DOHH2 (cell line): ENCODE results near the gene TUBB2B.
"Not testable (repeated sequence)": the region's sequence is repeated elsewhere in the genome, so short reads cannot be mapped to it uniquely, and the experiment has no call there.

ENCODE experiments used
- H3F3A ChIP-seq: fragments of 200-600 bp; sonication (generic), shearing (Covaris generic); 2 replicates; pipeline ENCODE4 v1.6.0; 2016; ENCODE audit warnings: antibody characterized with exemption, mild to moderate bottlenecking; ENCODE audit not compliant: control insufficient read depth, insufficient read depth
- H3K27ac ChIP-seq: fragments of 200-600 bp; sonication (generic); 2 replicates; pipeline ENCODE4 v1.5.1; 2014; ENCODE audit warnings: low read depth, mild to moderate bottlenecking, low read length, moderate library complexity
- H3K27me3 ChIP-seq: fragments of 200-600 bp; sonication (generic); 2 replicates; pipeline ENCODE4 v1.6.1; 2014; ENCODE audit warnings: mild to moderate bottlenecking, low read length, mixed read lengths; ENCODE audit not compliant: control insufficient read depth
- H3K36me3 ChIP-seq: fragments of 200-600 bp; sonication (generic); 2 replicates; pipeline ENCODE4 v1.6.1; 2014; ENCODE audit warnings: mild to moderate bottlenecking, low read length, moderate library complexity, mixed read lengths; ENCODE audit not compliant: control insufficient read depth
- H3K4me1 ChIP-seq: fragments of 200-600 bp; sonication (generic); 2 replicates; pipeline ENCODE4 v1.6.1; 2014; ENCODE audit warnings: mild to moderate bottlenecking, low read length, mixed read lengths; ENCODE audit not compliant: control insufficient read depth
- H3K4me2 ChIP-seq: fragments of 200-600 bp; sonication (generic); 2 replicates; pipeline ENCODE4 v1.6.0; 2014; ENCODE audit warnings: mild to moderate bottlenecking, low read length, moderate library complexity
- H3K4me3 ChIP-seq: fragments of 200-600 bp; sonication (generic); 2 replicates; pipeline ENCODE4 v1.5.1; 2014; ENCODE audit warnings: mild to moderate bottlenecking, low read length, mixed read lengths
- H3K79me2 ChIP-seq: fragments of 200-600 bp; sonication (generic); 2 replicates; pipeline ENCODE4 v1.6.1; 2014; ENCODE audit warnings: mild to moderate bottlenecking, low read length, mixed read lengths; ENCODE audit not compliant: control insufficient read depth
- H3K9me2 ChIP-seq: fragments of 200-600 bp; sonication (generic); replicated peaks from 2 replicates; pipeline ENCODE4 v1.6.1; 2014; ENCODE audit warnings: mild to moderate bottlenecking, low read length, mixed read lengths; ENCODE audit not compliant: control insufficient read depth
- H3K9me3 ChIP-seq: fragments of 200-600 bp; sonication (generic); 2 replicates; pipeline ENCODE4 v1.6.1; 2014; ENCODE audit warnings: antibody characterized with exemption, low read length, mixed read lengths; ENCODE audit not compliant: control insufficient read depth, insufficient read depth
- H4K20me1 ChIP-seq: fragments of 200-600 bp; sonication (generic); 2 replicates; pipeline ENCODE4 v1.6.0; 2014; ENCODE audit warnings: low read depth, mild to moderate bottlenecking, antibody characterized with exemption, low read length, moderate library complexity; ENCODE audit not compliant: control insufficient read depth, insufficient read depth
- EZH2phosphoT487 ChIP-seq: fragments of 200-600 bp; sonication (generic); IDR thresholded peaks from 2 replicates; pipeline ENCODE4 v1.6.1; 2017; ENCODE audit warnings: borderline replicate concordance, mild to moderate bottlenecking, antibody characterized with exemption, low read length, moderate library complexity, mixed read lengths
- TF ChIP-seq, protein P1 (sequence below): fragments of 200-600 bp; sonication (generic); IDR thresholded peaks from one replicate; pipeline ENCODE4 v1.5.1; 2014; ENCODE audit warnings: antibody characterized with exemption, mild to moderate bottlenecking, low read depth, low read length; ENCODE audit not compliant: poor library complexity, severe bottlenecking

TUBB2B gene

DNA sequence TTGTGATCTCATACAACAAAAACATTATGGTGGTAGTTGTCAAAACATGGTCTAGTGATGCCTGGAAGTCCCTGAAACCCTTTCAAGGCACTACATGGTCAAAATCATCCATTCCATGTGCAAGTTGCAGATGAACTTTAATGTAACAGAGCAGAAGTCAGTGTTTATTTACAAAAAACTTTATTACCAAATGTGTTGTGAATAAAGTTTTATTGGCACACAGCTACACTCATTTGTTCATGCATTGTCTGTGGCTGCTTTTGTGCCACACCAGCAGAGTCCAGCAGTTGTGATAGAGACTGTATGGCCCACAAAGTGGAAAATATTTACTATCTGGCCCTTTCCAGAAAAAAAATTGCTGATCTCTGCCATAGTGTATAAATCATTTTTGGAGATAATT lies 26.8 kb downstream of the TUBB2B start:
- H3K27me3 ChIP-seq, result no peaks in the 10 kb centered on the region
- no peaks in the 10 kb centered on the region for H3K36me3 ChIP-seq
- H3K79me2 ChIP-seq, result no peaks in the 10 kb centered on the region
- H3K4me1 ChIP-seq, result peaks cover 39% of the 10 kb centered on the region
- H3K4me3 ChIP-seq, result no peak overlapping the region
- no peaks in the 10 kb centered on the region for H4K20me1 ChIP-seq
- peaks cover 3% of the 10 kb centered on the region; the same call in 1 of the 2 replicates for H3K9me3 ChIP-seq
- no peak overlapping the region for H3K4me2 ChIP-seq
- H3K27ac ChIP-seq, result no peak overlapping the region
- TF ChIP-seq, protein P1, sequence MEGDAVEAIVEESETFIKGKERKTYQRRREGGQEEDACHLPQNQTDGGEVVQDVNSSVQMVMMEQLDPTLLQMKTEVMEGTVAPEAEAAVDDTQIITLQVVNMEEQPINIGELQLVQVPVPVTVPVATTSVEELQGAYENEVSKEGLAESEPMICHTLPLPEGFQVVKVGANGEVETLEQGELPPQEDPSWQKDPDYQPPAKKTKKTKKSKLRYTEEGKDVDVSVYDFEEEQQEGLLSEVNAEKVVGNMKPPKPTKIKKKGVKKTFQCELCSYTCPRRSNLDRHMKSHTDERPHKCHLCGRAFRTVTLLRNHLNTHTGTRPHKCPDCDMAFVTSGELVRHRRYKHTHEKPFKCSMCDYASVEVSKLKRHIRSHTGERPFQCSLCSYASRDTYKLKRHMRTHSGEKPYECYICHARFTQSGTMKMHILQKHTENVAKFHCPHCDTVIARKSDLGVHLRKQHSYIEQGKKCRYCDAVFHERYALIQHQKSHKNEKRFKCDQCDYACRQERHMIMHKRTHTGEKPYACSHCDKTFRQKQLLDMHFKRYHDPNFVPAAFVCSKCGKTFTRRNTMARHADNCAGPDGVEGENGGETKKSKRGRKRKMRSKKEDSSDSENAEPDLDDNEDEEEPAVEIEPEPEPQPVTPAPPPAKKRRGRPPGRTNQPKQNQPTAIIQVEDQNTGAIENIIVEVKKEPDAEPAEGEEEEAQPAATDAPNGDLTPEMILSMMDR, result no peak
- no peak for TF ChIP-seq EZH2phosphoT487
- no peaks in the 10 kb centered on the region for H3K9me2 ChIP-seq
- H3F3A ChIP-seq, result peaks cover 19% of the 10 kb centered on the region

DNA sequence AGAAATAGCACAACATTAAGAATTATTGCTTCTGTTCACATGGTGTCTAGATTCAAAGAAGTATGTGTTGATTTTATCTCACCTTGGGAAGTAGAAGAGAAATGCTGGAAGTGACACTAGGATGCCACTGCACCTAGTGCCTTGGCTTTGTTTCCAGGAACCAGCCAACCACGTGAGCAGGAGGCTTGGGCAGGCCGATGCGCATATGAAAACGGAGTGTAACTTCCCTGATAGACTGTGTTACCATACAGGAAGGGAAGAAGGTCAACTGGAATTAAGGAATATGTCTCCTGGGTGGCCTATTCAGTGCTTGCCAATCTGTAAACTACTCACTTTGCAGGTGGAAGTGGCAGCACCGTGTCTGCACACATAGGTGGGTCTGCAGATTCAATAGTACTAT lies 28.1 kb downstream of the TUBB2B start:
- no peaks in the 10 kb centered on the region for H3K36me3 ChIP-seq
- H3F3A ChIP-seq, result peaks cover 14% of the 10 kb centered on the region
- no peak overlapping the region for H3K4me3 ChIP-seq
- H3K79me2 ChIP-seq, result no peaks in the 10 kb centered on the region
- TF ChIP-seq, protein P1, result no peak
- TF ChIP-seq EZH2phosphoT487, result no peak
- no peak overlapping the region for H3K4me2 ChIP-seq
- no peak overlapping the region for H3K27ac ChIP-seq
- peaks cover 40% of the 10 kb centered on the region for H3K4me1 ChIP-seq
- H4K20me1 ChIP-seq, result no peaks in the 10 kb centered on the region
- H3K9me2 ChIP-seq, result no peaks in the 10 kb centered on the region
- no peaks in the 10 kb centered on the region for H3K27me3 ChIP-seq
- H3K9me3 ChIP-seq, result peaks cover under 1% of the 10 kb centered on the region; the same call in 1 of the 2 replicates

DNA sequence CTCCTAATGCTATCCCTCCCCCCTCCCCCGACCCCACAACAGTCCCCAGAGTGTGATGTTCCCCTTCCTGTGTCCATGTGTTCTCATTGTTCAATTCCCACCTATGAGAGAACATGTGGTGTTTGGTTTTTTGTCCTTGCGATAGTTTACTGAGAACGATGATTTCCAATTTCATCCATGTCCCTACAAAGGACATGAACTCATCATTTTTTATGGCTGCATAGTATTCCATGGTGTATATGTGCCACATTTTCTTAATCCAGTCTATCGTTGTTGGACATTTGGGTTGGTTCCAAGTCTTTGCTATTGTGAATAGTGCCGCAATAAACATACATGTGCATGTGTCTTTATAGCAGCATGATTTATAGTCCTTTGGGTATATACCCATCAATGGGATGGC lies 29.7 kb downstream of the TUBB2B start:
- H3F3A ChIP-seq, H3K36me3 ChIP-seq, H3K9me3 ChIP-seq, H4K20me1 ChIP-seq, H3K27ac ChIP-seq, H3K4me2 ChIP-seq, H3K4me3 ChIP-seq, H3K27me3 ChIP-seq, H3K79me2 ChIP-seq, H3K9me2 ChIP-seq: not testable (repeated sequence)
- peaks cover 25% of the 10 kb centered on the region for H3K4me1 ChIP-seq

DNA sequence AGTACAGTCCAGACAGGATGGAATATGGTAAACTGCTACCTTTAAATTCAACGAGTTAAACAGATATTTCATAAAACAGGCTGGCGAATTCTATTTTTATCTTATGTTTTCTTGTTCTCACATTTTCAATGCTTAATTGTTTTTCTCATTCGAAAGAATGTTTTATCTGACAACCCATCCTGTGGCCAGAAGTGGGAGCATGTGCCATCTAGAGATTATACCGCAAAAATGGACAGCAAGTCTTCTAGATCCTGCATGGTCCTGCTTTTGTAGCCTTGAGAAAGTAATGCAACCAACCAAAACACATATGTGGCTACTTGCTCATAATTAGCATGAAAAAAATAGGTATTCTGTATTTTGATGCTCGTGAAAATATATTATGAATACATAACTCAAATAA lies 30.7 kb downstream of the TUBB2B start:
- no peaks in the 10 kb centered on the region for H3K36me3 ChIP-seq
- H3F3A ChIP-seq, result no peaks in the 10 kb centered on the region
- no peaks in the 10 kb centered on the region for H4K20me1 ChIP-seq
- no peak overlapping the region for H3K27ac ChIP-seq
- H3K4me3 ChIP-seq, result no peak overlapping the region
- no peak overlapping the region for H3K4me2 ChIP-seq
- no peaks in the 10 kb centered on the region for H3K9me2 ChIP-seq
- no peaks in the 10 kb centered on the region; the same call in 1 of the 2 replicates for H3K9me3 ChIP-seq
- no peak for TF ChIP-seq EZH2phosphoT487
- TF ChIP-seq, protein P1, result no peak
- no peaks in the 10 kb centered on the region for H3K79me2 ChIP-seq
- H3K27me3 ChIP-seq, result no peaks in the 10 kb centered on the region
- H3K4me1 ChIP-seq, result peaks cover 19% of the 10 kb centered on the region
